Tibial nerve (tissue), 4 donors: ENCODE data around the gene FIGLA. TPM values are rescaled to one million over a fixed set of nuclear protein-coding genes. Genes with fewer than 3 reads are reported as not detected.
"Not testable (repeated sequence)": the region's sequence is repeated elsewhere in the genome, so short reads cannot be mapped to it uniquely, and the experiment has no call there.

Experiments
- DNase-seq, 2 donors: peaks; one replicate each; pipeline ENCODE4 v3.0.0-alpha.2; 2019; ENCODE audit warnings: low spot score in 2 of 2
- H3K27ac ChIP-seq, 4 donors: fragments of 200-600 bp; sonication (generic) in 3 of 4; one replicate each; pipeline ENCODE4 v1.5.1; 2017 to 2019; ENCODE audit warnings: mild to moderate bottlenecking in 1 of 4
- H3K27me3 ChIP-seq, 2 donors: fragments of 200-600 bp; sonication (generic) in 1 of 2; one replicate each; pipeline versions ENCODE4 v1.5.1 to v1.6.0; 2017 to 2019
- H3K36me3 ChIP-seq, 3 donors: fragments of 200-600 bp; sonication (generic); one replicate each; pipeline ENCODE4 v1.5.1; 2018 to 2019
- H3K4me1 ChIP-seq, 4 donors: fragments of 200-600 bp; sonication (generic) in 3 of 4; one replicate each; pipeline ENCODE4 v1.5.1; 2017 to 2019
- H3K4me3 ChIP-seq, 4 donors: fragments of 200-600 bp; sonication (generic) in 3 of 4; one replicate each; pipeline ENCODE4 v1.5.1; 2017 to 2019; ENCODE audit warnings: mild to moderate bottlenecking in 1 of 4, moderate library complexity in 1 of 4
- H3K9me3 ChIP-seq, 4 donors: fragments of 200-600 bp; sonication (generic) in 3 of 4; one replicate each; pipeline ENCODE4 v1.5.1; 2017 to 2019
- EP300 ChIP-seq, 2 donors: sonication (generic); formaldehyde crosslinking; IDR thresholded peaks; one replicate each; pipeline ENCODE4 v1.6.1; 2017; ENCODE audit warnings: antibody characterized with exemption in 2 of 2, mild to moderate bottlenecking in 1 of 2
- POLR2A ChIP-seq, 2 donors: fragments of 450-650 bp; IDR thresholded peaks; one replicate each; pipeline ENCODE4 v1.6.1; 2017; ENCODE audit warnings: antibody characterized with exemption in 2 of 2, mild to moderate bottlenecking in 2 of 2, moderate library complexity in 2 of 2
- WGBS, 2 donors: methylation state at CpG; one replicate each; pipeline ENCODE4 v1.1.5; 2018; 5-methylcytosine and 5-hydroxymethylcytosine counted together
- total RNA-seq, 4 donors: library from RNA; depleted of rRNA; stranded (reverse); fragments of >200 nt; gene quantifications; one replicate each; pipeline ENCODE4 v1.1.0, GENCODE V29; 2016
- TF ChIP-seq, protein P1 (sequence below), 5 experiments: fragments of 200-600 bp in 3 of 5; fragments of 450-650 bp in 2 of 5; sonication (generic) in 3 of 5; IDR thresholded peaks; one replicate each; pipeline ENCODE4 v1.5.1; 2016 to 2019; ENCODE audit warnings: antibody characterized with exemption in 5 of 5, mild to moderate bottlenecking in 3 of 5, moderate library complexity in 2 of 5

FIGLA gene
- total RNA-seq, 4 donors from 2014 or later = not detected

DNA sequence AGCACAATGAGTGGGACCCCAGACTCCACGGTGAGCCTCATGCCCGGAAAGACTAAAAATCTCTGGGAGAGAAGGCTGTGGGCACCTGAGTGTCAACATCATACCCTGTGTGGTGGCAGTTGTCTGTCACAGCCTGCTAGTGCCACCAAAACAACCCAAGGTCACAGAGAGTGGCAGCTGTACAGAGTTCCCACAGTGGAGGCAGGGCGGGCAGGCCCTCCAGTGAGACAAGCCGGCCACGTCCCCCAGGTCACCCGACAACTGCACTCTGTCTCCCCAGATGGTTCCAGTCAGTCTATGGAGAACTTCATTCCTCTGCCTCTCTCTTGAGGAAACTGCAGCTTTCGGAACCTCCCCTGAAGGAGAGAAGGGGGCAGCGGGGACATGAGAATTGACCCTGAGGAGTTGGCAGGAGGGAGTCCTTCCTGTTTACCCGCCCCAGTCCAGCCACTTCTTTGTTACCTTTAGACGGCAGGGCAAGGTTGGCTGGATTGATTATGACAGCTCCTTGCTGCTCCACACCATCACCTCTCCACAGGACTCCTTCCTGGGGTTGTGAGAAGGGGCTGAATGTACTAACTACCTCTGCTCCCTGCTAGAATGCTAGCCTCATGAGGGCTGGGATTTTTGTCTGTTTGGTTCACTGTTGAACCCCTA is 11.3 kb upstream of the FIGLA start:
- H3K9me3 ChIP-seq = peaks cover 0 to 23% (median 0%) of the 10 kb centered on the region in 4 donors
- 67 to 74% methylated on average over 10 of the region's 10 CpGs for WGBS, 2 donors
- DNase-seq = no peak
- H3K4me3 ChIP-seq = no peak overlapping the region
- H3K36me3 ChIP-seq = no peaks in the 10 kb centered on the region
- TF ChIP-seq, protein P1, sequence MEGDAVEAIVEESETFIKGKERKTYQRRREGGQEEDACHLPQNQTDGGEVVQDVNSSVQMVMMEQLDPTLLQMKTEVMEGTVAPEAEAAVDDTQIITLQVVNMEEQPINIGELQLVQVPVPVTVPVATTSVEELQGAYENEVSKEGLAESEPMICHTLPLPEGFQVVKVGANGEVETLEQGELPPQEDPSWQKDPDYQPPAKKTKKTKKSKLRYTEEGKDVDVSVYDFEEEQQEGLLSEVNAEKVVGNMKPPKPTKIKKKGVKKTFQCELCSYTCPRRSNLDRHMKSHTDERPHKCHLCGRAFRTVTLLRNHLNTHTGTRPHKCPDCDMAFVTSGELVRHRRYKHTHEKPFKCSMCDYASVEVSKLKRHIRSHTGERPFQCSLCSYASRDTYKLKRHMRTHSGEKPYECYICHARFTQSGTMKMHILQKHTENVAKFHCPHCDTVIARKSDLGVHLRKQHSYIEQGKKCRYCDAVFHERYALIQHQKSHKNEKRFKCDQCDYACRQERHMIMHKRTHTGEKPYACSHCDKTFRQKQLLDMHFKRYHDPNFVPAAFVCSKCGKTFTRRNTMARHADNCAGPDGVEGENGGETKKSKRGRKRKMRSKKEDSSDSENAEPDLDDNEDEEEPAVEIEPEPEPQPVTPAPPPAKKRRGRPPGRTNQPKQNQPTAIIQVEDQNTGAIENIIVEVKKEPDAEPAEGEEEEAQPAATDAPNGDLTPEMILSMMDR (IDR thresholded peaks at IDR 0.05) = no peak
- TF ChIP-seq POLR2A (IDR thresholded peaks at IDR 0.05) (no peak), EP300 (IDR thresholded peaks at IDR 0.05) (no peak)
- no peaks in the 10 kb centered on the region for H3K27me3 ChIP-seq
- H3K4me1 ChIP-seq = no peaks in the 10 kb centered on the region
- H3K27ac ChIP-seq = no peak overlapping the region

DNA sequence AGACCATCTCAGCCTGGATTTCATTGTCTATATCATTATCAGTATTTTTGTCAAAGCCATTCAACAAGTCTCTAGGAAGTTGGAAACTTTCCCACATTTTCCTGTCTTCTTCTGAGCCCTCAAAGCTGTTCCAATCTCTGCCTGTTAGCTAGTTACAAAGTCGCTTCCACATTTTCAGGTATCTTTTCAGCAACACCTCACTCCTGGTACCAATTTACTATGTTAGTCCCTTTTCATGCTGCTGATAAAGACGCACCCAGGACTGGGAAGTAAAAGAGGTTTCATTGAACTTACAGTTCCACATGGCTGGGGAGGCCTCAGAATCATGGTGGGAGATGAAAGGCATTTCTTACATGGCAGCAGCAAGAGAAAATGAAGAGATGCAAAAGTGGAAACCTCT is 9.3 kb upstream of the FIGLA start:
- H3K36me3 ChIP-seq = no peaks in the 10 kb centered on the region
- H3K4me3 ChIP-seq = no peak overlapping the region
- no peak overlapping the region for H3K27ac ChIP-seq
- H3K27me3 ChIP-seq = no peaks in the 10 kb centered on the region
- DNase-seq = no peak
- H3K4me1 ChIP-seq = no peaks in the 10 kb centered on the region
- no peak for TF ChIP-seq POLR2A (IDR thresholded peaks at IDR 0.05)
- TF ChIP-seq, protein P1 (IDR thresholded peaks at IDR 0.05) = no peak
- no peak for TF ChIP-seq EP300 (IDR thresholded peaks at IDR 0.05)
- peaks cover 0 to 23% (median 0%) of the 10 kb centered on the region in 4 donors for H3K9me3 ChIP-seq
- WGBS, 2 donors = 87 to 94% methylated on average over 2 of the region's 2 CpGs

DNA sequence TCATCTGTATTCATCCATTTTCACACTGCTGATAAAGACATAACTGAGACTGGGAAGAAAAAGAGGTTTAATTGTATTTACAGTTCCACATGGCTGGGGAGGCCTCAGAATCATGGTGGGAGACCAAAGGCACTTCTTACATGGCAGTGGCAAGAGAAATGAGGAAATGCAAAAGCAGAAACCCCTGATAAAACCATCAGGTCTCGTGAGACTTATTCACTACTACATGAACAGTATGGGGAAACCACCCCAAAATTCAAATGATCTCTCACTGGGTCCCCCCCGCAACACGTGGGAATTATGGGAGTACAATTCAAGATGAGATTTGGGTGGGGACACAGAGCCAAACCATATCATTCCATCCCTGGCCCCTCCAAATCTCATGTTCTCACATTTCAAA is 7.6 kb upstream of the FIGLA start:
- H3K9me3 ChIP-seq = peaks cover 0 to 23% (median 0%) of the 10 kb centered on the region in 4 donors
- WGBS, 2 donors = 79 to 84% methylated on average over 3 of the region's 3 CpGs
- DNase-seq, H3K27me3 ChIP-seq, H3K4me1 ChIP-seq, H3K36me3 ChIP-seq, H3K27ac ChIP-seq, H3K4me3 ChIP-seq: not testable (repeated sequence)

DNA sequence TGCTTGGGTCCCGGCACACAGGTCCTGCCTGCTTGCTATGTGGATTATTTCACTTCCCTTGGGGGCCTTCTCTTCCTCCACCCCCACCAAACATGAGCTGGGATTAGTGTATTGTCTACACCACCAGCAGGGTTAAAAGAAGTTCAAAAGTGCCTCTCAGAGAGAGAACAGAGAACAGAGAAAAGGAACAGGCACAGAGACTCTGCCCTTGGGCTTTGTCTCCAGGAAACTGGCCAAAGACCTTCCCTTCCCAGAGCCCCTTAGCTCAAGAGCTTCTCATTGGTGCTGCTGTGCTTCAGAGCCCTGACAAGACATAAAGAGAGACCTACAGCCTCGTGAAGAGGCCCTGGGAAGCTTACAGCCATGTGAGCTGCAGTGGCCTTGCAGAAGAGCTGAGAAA is 7.1 kb upstream of the FIGLA start:
- no peak overlapping the region for H3K4me3 ChIP-seq
- no peaks in the 10 kb centered on the region for H3K36me3 ChIP-seq
- no peak overlapping the region for H3K27ac ChIP-seq
- peaks cover 0 to 11% of the 10 kb centered on the region in 2 donors for H3K27me3 ChIP-seq
- H3K9me3 ChIP-seq = peaks cover 0 to 23% (median 0%) of the 10 kb centered on the region in 4 donors
- TF ChIP-seq EP300 (IDR thresholded peaks at IDR 0.05) (no peak), POLR2A (IDR thresholded peaks at IDR 0.05) (no peak)
- TF ChIP-seq, protein P1 (IDR thresholded peaks at IDR 0.05) = no peak
- no peak for DNase-seq
- no peaks in the 10 kb centered on the region for H3K4me1 ChIP-seq
- 34 to 42% methylated on average over 2 of the region's 2 CpGs for WGBS, 2 donors

DNA sequence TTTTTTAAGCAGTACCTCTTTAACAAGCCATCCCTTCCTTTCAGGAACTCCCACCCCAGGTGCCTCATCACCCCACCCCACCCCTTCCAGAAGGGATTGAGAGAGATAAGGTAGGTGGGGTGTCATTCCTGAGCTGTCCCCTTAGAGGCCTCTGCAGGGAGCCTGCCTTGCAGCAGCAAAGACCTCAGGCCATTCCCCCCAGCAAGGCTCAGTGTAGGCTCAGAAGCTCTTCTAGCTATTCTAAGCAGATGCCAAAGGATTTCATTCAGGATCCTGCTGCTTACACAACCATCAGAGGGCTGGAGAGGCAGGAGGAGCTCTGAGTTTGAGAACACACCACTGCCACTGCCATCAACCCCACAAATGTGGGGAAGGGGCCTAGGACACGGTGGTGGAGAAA is 5.8 kb upstream of the FIGLA start:
- TF ChIP-seq EP300 (IDR thresholded peaks at IDR 0.05) = no peak
- no peak for TF ChIP-seq POLR2A (IDR thresholded peaks at IDR 0.05)
- TF ChIP-seq, protein P1 (IDR thresholded peaks at IDR 0.05) = no peak

More for the DNA sequence above, 5.8 kb upstream of the FIGLA start:
- no peak for DNase-seq
- H3K9me3 ChIP-seq = peaks cover 0 to 18% (median 0%) of the 10 kb centered on the region in 4 donors
- no peaks in the 10 kb centered on the region for H3K4me1 ChIP-seq
- H3K27me3 ChIP-seq = peaks cover 0 to 13% of the 10 kb centered on the region in 2 donors
- H3K4me3 ChIP-seq = no peak overlapping the region
- H3K36me3 ChIP-seq = no peaks in the 10 kb centered on the region
- 69 to 100% methylated on average over 1 of the region's 1 CpG for WGBS, 2 donors
- H3K27ac ChIP-seq = no peak overlapping the region
